Activated CD4-positive, alpha-beta T cell treated with anti-CD3 and anti-CD28 coated beads, Interleukin-2, amount 50 U/mL, for 48 hours (primary cell): Measurements from ENCODE around the gene SETX.

Source experiments
- DNase-seq, 2 experiments: peaks; one replicate each; pipeline ENCODE4 v3.0.0-alpha.2; 2020

SETX gene

DNA sequence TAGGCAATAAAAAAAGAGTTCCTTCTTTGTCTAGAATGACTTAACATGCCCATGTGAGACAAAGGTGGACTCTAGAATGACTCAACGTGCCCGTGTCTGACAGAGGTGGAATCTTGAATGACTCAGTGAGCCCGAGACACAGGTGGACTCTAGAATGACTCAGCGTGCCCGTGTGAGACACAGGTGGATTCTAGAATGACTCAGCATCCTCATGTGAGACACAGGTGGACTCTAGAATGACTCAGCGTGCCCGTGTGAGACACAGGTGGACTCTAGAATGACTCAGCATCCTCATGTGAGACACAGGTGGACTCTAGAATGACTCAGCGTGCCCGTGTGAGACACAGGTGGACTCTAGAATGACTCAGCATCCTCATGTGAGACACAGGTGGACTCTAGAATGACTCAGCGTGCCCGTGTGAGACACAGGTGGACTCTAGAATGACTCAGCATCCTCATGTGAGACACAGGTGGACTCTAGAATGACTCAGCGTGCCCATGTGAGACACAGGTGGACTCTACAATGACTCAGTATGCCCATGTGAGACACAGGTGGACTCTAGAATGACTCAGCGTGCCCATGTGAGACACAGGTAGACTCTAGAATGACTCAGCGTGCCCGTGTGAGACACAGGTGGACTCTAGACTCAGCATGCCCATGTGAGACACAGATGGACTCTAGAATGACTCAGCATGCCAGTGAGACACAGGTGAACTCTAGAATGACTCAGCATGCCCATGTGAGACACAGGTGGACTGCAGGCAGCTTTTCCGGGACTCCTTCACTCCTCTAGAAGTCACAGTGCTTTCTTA, 84.9 kb downstream of the SETX start:
- DNase-seq: peak; percentile 33 to 52

GRCh38 chr9:132268725-132269352, 85.9 kb downstream of the SETX start:
- peak; percentile 72 to 78 for DNase-seq

GRCh38 chr9:132267660-132268059, 87.1 kb downstream of the SETX start:
- no peak for DNase-seq

DNA sequence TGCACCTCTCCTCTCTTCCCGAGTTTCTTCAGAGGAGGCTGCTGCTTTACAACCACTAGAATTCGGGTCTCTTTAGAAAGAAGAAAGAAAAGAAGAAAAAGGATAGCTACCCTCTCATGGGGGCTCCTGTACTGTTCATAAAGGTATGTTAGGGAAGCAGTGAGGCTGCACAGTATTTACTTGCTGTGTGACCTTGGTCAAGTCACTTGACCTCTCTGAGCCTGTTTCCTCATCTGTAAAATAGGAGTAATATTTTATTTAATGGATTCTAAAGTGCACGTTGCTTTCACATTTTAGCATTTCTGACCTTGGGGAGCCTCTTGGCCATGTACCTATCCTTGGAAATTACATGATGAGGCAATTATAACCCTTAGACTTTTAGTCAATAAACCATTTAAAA, 88.8 kb downstream of the SETX start:
- DNase-seq: no peak

- no peak for DNase-seq
These were observed 93.9 kb downstream of the SETX start for GRCh38 chr9:132260846-132261245.

GRCh38 chr9:132250324-132251262, 104.2 kb downstream of the SETX start:
- DNase-seq: no peak

DNA sequence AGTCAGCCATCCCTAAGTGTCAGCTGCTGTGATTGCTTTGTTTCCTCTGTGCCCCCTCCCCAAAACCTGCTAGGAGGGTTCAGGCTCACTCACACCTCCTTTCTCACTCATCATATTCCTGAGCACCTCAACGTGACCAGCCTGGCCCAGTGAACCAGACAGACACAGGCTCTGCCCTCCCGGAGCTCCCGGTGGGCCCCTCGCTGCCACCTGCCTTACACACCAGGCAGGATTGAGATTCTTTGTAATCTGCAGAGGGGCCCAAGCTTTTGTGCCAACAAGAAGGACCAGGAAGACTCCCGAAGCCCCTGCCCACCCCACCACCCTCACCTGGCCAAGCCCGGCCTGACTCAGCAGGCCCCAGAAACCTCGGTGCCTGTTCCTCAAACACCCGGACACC, 105.1 kb downstream of the SETX start:
- DNase-seq: no peak

DNA sequence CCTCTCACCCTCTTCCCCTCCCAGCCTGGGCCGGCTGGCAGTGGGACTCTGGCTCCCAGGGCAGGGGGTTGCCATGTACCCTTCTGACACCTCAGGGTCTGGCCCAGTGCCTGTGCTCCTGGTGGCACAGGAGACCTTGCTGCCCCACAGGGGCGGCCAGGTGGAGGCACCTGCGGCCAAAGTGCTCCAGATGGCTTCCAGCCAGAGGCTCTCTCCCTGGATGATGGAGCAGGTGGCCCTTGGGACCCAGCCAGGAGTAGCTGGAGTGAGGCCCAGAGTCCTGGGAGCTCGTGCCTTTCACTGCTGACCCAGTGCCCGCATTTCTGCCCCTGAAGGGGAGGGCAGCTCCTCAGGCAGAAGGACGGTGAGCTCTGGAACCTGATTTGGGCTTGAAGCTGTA, 105.7 kb downstream of the SETX start:
- no peak for DNase-seq

- no peak for DNase-seq
These were observed 106.8 kb downstream of the SETX start for GRCh38 chr9:132247942-132248341.

DNA sequence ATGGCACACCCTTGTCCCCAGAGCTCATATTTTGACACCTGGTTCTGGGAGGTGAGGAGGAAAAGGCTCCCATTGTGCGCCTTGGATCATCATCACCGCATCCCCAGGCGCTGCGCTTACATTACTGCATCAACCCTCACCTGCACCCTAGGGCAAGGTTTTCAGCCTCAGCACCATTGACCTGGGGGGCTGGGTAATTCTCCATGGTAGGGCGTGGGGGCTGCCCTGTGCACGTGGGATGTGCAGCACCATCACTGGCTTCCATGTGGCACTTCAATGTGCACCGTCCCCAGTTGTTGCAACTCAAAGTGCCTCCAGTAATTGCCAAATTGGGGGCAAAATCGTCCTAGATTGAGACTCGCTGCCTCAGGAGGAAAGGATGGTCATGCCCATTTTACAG, 109.3 kb downstream of the SETX start:
- DNase-seq: no peak

GRCh38 chr9:132244582-132245455, 110.0 kb downstream of the SETX start:
- no peak for DNase-seq

- DNase-seq: no peak
These were observed 111.4 kb downstream of the SETX start for GRCh38 chr9:132243156-132244074.

DNA sequence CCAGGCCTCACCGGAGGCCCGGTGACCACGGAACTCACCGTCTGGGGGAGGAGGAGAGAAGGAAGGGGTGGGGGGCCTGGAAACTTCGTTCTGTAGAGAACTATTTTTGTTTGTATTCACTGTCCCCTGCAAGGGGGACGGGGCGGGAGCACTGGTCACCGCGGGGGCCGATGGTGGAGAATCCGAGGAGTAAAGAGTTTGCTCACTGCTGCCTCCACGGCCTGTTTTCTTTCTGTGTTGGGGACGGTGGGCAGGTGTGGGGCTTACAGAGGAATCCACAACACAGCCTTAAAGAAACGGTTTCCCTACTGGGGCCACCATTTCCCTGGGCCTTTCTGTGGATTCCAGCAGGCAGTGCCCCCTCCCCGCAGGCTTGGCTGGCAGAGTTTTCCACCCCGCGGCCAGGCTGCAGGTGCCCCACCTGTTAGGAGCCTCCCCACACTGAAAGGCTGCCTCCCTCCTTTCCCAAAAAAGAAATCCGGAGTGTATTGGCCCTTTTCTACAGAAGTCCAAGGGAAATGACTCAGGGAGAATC, 112.1 kb downstream of the SETX start:
- no peak for DNase-seq

DNA sequence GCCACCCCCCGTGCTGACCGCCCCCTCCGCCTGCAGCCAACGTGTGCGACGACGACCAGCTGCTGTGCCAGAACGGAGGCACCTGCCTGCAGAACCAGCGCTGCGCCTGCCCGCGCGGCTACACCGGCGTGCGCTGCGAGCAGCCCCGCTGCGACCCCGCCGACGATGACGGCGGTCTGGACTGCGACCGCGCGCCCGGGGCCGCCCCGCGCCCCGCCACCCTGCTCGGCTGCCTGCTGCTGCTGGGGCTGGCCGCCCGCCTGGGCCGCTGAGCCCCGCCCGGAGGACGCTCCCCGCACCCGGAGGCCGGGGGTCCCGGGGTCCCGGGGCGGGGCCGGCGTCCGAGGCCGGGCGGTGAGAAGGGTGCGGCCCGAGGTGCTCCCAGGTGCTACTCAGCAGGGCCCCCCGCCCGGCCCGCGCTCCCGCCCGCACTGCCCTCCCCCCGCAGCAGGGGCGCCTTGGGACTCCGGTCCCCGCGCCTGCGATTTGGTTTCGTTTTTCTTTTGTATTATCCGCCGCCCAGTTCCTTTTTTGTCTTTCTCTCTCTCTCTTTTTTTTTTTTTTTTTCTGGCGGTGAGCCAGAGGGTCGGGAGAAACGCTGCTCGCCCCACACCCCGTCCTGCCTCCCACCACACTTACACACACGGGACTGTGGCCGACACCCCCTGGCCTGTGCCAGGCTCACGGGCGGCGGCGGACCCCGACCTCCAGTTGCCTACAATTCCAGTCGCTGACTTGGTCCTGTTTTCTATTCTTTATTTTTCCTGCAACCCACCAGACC, 112.8 kb downstream of the SETX start:
- no peak for DNase-seq

GRCh38 chr9:132241483-132241839, 113.3 kb downstream of the SETX start:
- no peak for DNase-seq

GRCh38 chr9:132240841-132241482, 113.8 kb downstream of the SETX start:
- peak; percentile 98 for DNase-seq

DNA sequence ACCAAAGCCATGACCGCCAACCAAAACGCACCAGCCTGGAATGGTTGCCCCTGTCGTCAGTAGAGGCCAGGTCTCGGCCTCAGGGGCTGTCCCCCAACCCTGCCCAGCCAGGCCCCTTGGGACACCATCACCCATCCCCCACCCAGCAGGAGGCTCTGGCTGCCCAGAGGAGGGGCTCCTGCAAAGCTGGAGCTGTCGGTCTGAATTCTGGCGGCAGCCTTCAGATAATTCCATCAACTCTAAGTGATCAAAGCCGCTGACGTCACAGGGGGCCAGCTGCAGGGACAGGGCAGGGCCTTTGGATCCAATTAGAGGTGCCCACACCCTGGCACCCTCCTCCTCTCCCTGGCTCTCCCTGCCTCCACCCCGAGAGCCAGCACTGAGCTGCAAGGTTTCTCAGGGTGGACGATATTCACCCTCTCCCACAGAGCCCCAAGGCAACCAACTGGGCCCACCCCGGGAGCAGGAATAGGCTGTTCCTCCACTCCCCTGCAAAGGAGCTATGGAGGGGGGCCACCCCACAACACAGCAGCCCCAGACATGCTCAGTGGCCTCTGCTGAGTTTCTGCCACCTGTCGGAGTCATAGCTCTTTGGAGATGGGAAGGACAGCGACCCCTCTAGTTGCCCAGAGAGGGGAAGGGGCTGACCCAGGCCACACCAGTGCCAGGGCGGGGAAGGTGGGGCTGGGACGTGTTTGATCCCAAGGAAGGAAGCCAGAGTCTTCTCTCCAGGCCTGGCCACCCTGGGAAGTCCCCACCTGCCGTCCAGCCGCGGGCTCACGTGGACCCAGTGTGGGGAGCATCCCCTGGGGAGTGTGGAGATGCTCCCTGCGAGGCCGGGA, 114.6 kb downstream of the SETX start:
- DNase-seq: no peak

- DNase-seq: no peak
These were observed 115.3 kb downstream of the SETX start for GRCh38 chr9:132239518-132239917.

DNA sequence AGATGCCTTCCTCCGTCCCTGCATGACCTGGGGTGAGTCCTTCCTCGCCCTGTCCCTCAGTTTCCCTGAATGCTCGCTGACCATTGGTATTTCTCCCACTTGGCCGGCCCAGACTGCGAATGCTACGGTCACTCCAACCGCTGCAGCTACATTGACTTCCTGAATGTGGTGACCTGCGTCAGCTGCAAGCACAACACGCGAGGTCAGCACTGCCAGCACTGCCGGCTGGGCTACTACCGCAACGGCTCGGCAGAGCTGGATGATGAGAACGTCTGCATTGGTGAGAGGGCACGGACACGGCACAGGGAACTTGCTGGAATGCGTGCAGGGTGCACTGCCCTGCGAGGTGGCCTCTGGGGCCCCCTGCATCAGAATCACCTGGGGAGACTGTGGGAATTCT, 115.8 kb downstream of the SETX start:
- no peak for DNase-seq
